Loucy (cell line): ENCODE measurements around the gene TNPO1.

Experiments used
- CTCF ChIP-seq: fragments of 200-600 bp; sonication (generic); conservative IDR thresholded peaks from 2 replicates; pipeline ENCODE4 v1.5.1; 2014; ENCODE audit warnings: mild to moderate bottlenecking, antibody characterized with exemption, low read length
- EZH2phosphoT487 ChIP-seq: fragments of 200-600 bp; IDR thresholded peaks from 2 replicates; pipeline ENCODE4 v1.6.1; 2018; ENCODE audit warnings: antibody characterized with exemption, mild to moderate bottlenecking, moderate library complexity, borderline replicate concordance

- TF ChIP-seq CTCF (no peak), EZH2phosphoT487 (no peak)
Measured at GRCh38 chr5:72785801-72786200, 30.7 kb upstream of the TNPO1 start.
